Measurements from ENCODE around the gene DDX3Y.

DNA sequence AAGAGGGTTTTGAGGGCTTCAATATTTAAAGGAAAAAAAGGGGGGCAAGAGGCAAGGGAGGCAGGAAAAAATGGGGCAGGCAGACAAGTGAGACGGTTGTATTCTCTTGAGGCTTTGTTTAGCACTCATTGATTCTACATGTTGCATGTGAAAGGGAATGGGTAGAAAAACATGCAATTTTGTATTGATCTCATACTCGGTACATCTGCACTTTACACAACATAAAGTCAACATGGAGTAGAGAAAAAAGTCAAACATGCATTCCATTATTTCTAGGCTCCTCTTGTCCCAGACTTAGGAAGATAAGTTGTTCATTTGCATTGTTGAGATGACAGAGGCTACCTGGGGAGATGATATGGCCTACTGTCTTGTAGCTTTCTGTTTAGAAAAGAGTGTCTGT, 36.7 kb upstream of the DDX3Y start:
- TF ChIP-seq, protein P1, sequence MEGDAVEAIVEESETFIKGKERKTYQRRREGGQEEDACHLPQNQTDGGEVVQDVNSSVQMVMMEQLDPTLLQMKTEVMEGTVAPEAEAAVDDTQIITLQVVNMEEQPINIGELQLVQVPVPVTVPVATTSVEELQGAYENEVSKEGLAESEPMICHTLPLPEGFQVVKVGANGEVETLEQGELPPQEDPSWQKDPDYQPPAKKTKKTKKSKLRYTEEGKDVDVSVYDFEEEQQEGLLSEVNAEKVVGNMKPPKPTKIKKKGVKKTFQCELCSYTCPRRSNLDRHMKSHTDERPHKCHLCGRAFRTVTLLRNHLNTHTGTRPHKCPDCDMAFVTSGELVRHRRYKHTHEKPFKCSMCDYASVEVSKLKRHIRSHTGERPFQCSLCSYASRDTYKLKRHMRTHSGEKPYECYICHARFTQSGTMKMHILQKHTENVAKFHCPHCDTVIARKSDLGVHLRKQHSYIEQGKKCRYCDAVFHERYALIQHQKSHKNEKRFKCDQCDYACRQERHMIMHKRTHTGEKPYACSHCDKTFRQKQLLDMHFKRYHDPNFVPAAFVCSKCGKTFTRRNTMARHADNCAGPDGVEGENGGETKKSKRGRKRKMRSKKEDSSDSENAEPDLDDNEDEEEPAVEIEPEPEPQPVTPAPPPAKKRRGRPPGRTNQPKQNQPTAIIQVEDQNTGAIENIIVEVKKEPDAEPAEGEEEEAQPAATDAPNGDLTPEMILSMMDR (conservative IDR thresholded peaks at IDR 0.05; ENCODE audit: low read depth, low read length), result no peak
- no peak for TF ChIP-seq EZH2 (IDR thresholded peaks at IDR 0.05; ENCODE audit: low read length, unreplicated experiment)
